ENCODE data around the gene HOXB3.

HOXB3 gene

DNA sequence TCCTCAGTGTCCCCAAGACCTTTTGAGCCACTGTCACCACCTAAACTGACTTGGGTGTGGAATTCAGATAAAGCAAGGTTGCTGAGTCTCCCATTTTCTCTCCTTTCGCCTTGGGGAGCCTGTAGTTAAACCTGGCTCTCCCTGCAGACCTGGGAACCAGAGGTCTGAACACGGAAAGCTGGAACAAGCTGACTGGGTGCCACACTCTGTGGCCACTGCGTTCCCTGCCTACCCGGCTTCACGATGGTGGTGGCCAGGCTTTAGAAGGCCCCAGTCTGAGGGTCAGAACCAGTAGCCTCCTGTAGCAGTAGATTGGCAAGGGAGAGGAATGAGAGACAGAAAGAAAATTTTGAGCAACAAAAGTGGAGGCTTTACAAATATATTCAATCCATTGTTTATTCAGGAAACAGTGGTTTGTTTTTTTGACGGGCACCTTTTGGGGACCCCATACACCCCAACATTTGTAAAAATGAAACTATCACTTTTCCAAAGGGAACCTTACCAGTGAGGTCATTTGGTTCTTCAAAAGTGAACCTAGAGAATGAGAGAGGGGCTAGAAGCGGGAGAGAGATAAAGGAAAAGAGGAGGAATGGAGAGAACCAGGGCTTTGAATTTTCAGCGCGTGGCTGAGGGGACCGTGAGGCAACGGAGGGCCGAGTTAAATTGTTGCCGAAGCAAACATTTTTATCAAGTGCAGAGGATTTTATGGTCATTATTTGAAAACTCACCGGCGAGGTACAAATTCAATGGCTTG is 26.9 kb upstream of the HOXB3 start:
- TF ChIP-seq, protein P1, sequence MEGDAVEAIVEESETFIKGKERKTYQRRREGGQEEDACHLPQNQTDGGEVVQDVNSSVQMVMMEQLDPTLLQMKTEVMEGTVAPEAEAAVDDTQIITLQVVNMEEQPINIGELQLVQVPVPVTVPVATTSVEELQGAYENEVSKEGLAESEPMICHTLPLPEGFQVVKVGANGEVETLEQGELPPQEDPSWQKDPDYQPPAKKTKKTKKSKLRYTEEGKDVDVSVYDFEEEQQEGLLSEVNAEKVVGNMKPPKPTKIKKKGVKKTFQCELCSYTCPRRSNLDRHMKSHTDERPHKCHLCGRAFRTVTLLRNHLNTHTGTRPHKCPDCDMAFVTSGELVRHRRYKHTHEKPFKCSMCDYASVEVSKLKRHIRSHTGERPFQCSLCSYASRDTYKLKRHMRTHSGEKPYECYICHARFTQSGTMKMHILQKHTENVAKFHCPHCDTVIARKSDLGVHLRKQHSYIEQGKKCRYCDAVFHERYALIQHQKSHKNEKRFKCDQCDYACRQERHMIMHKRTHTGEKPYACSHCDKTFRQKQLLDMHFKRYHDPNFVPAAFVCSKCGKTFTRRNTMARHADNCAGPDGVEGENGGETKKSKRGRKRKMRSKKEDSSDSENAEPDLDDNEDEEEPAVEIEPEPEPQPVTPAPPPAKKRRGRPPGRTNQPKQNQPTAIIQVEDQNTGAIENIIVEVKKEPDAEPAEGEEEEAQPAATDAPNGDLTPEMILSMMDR (IDR thresholded peaks at IDR 0.05; ENCODE audit: low read depth, low read length, missing control alignments), result no peak
- in situ Hi-C loops (cut with HindIII; ENCODE audit: low sequenced_read_pairs), result no loop called here
- DNase-seq (ENCODE audit: low read depth), result no peak
- no peak overlapping the region for H3K4me3 ChIP-seq (ENCODE audit: low read depth, low read length)

DNA sequence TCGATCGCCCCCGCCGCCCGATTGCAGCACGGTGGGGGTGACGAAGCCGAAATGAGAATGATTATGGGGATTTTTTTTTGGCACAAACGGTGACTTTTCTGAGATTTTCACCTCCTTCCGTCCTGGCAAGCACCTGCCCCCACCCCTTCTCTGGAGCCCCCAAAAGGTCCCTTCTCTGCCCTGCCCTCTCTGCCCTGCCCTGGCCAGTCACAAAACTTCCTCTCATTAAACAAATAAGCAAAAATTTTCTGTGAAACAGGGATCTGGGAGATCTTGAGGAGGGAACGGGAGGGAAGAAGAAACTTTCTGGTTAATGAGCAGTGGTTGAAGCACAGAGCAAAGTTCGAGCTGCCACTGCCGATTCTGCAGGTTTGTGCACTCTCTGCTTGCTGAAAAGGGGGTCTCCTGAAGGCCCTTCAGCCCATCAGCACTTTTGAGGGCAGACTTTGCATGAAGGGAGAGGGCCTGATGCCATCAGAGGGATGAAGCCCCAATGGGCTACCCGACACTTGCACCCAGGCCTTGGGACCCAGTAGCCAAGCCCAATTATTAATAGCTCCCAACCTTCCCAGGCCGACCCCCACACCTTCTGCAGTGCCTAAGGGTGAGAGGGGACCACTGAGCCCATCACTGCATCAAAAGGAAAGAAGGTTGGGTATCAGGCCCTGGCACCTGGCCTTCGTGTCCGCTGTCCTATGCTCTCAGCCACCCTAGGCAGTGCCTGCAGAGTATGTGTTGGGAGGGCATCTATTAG is 26.1 kb upstream of the HOXB3 start:
- DNase-seq (ENCODE audit: low read depth), result no peak
- TF ChIP-seq, protein P1 (IDR thresholded peaks at IDR 0.05; ENCODE audit: low read depth, low read length, missing control alignments), result no peak
- in situ Hi-C loops (cut with HindIII; ENCODE audit: low sequenced_read_pairs), result no loop called here
- H3K4me3 ChIP-seq (ENCODE audit: low read depth, low read length), result no peak overlapping the region

DNA sequence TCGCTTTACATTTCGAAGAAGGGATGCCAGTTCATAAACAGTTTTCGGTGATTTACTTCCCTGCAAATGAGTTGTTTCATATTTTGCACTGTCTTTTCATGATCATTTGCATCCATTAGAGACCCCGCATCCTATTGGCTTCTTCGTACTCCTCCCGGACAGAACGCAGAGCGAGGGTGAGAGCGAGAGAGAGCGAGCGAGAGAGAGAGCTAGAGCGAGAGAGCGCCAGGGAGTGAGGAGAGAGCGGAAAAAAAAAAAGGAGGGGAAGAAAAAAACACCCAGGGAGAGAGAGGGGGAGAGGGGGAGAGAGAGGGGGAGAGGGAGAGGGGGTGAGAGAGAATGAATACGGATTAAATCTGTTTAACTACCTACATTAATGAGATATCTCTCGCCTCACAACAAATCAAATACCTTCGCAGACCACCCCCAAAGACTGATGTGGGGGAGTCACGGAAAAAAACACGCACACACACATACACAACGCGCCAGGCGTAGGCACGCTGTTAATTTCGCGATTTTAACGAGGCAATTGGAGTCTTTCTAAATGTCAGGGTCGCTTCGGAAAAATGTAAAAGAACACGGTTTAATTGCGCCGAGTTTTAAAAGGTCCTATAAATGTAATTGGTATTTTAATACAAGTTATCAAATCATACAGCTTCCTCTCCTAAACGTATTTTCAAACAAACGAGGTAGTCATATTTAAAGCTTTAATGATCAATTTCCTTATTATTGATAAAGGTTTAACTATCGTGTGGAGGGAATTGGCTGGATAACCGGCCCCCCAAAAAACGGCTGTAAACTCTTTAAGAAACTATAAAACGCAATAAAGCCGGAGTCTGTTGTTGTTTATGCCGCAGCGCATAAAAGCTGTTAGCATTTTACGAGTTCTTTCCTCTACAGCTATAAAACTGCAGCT is 25.3 kb upstream of the HOXB3 start, which contains the start of gene HOXB8:
Gene HOXB8 (minus strand): TSS at position 246 of the 916 bp plus-strand sequence. CDS start 588 bp downstream, outside the sequence.
- DNase-seq (ENCODE audit: low read depth), result no peak
- TF ChIP-seq, protein P1 (IDR thresholded peaks at IDR 0.05; ENCODE audit: low read depth, low read length, missing control alignments), result no peak
- H3K4me3 ChIP-seq (ENCODE audit: low read depth, low read length), result no peak within 1 kb of the TSS
- in situ Hi-C loops (cut with HindIII; ENCODE audit: low sequenced_read_pairs), result no loop called here

DNA sequence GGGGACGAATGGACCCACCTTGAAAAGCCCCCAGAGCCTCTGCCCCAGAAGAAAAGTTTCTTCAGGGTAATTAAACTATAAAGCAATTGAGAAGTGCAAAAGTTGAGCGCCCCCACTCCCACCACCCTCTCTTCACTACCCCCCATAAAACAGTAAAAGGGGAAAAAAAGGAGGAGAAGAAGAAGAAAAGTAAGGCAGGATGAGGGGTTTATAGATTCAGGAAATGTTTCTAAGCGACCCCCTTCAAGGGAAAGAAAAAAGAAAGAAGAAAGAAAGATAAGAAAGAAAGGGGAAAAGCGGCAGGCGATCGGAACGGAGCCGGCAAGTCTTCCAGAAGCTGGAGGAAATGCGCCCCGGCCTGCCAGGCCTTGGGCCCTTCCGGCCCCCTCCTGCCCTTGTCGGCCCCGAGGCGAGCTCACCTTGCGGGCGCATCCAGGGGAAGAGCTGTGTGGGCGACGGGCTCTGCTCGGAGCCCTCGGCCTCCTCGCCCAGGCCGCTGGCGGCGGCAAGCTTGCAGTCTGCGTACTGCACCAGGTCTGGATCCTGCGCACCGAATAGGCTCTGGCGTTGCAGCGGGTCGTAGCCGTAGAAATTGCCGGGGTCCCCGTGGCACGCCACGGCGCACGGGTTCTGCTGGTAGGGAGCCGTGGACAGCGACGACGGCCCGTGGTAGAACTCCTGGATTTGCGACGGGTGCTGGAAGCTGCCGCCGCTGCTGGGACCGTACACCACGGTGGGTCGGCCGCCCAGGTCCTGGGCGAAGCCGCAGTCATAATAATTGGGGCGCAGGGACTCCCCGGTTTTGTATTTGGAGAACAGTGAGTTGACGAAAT is 24.0 kb upstream of the HOXB3 start:
- no peak for DNase-seq (ENCODE audit: low read depth)
- no peak overlapping the region for H3K4me3 ChIP-seq (ENCODE audit: low read depth, low read length)
- TF ChIP-seq, protein P1 (IDR thresholded peaks at IDR 0.05; ENCODE audit: low read depth, low read length, missing control alignments), result no peak
- in situ Hi-C loops (cut with HindIII; ENCODE audit: low sequenced_read_pairs), result no loop called here

DNA sequence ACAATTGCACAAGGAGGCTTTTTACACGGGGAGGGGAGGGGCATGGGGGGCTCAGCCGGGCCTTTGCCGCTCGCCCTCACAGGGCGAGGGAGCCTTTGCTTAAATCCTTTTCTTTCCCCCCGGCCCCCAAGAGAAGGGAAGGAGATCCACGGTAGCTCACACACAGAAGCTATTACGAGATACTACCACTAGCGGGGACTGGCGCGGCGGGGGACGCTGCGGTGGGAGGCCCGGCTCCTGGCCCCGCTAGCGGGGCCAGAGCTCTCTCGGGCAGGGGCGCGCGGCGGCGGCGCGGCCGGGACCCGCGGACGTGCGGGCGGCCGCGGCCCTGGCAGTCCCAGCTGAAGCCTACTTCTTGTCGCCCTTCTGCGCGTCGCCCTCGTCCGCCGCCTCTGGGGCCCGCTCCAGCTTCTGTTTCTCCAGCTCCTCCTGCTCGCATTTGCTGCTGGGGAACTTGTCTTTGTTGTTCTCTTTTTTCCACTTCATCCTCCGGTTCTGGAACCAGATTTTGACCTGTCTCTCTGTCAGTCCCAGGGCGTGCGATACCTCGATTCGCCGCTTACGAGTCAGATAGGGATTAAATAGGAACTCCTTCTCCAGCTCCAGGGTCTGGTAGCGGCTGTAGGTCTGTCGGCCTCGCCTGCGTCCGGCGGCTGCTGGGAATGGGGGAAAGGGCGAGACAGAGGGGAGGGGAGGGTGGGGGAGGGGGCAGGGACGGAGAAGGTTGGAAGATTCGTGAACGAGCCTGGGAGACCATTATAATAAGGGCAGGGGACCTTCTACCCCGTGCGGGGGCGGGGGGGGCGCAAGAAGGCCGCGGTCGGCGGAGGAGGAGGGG is 23.0 kb upstream of the HOXB3 start:
- H3K4me3 ChIP-seq (ENCODE audit: low read depth, low read length), result no peak overlapping the region
- TF ChIP-seq, protein P1 (IDR thresholded peaks at IDR 0.05; ENCODE audit: low read depth, low read length, missing control alignments), result peak; percentile 28
- DNase-seq (ENCODE audit: low read depth), result no peak
- in situ Hi-C loops (cut with HindIII; ENCODE audit: low sequenced_read_pairs), result no loop called here

All from astrocyte of the cerebellum (primary cell).